ENCODE data around the gene PGA4. TPM values are rescaled to one million over a fixed set of nuclear protein-coding genes. Genes with fewer than 3 reads are reported as not detected.
"Not testable (repeated sequence)": the region's sequence is repeated elsewhere in the genome, so short reads cannot be mapped to it uniquely, and the experiment has no call there.

Gene PGA4
- total RNA-seq, 2 experiments from 2014 or later, result not detected

- H3K4me3 Mint-ChIP-seq, result no peak overlapping the region
- peaks cover 2% of the 10 kb centered on the region for H3K4me1 Mint-ChIP-seq (ENCODE audit: low read depth)
- H3K36me3 Mint-ChIP-seq (ENCODE audit: low read depth), result no peaks in the 10 kb centered on the region
- no peak for DNase-seq
- intact Hi-C loops (cut with micrococcal nuclease), result loop anchor here (10.0 kb wide), 1 partner anchor 195 kb away; no protein-coding TSS in a partner anchor
- H3K9me3 Mint-ChIP-seq, result no peaks in the 10 kb centered on the region
- CTCF ChIA-PET, result interaction anchor here (0.6 to 7.2 kb wide), 4 partner anchors 48 to 414 kb away, joined by 3 to 72 read pairs (median 3); no protein-coding TSS in a partner anchor
- H3K27ac Mint-ChIP-seq, result no peak overlapping the region
- no peaks in the 10 kb centered on the region for H3K27me3 Mint-ChIP-seq (ENCODE audit: low read depth)
These were observed 32.2 kb upstream of the PGA4 start for GRCh38 chr11:61189933-61190332.

DNA sequence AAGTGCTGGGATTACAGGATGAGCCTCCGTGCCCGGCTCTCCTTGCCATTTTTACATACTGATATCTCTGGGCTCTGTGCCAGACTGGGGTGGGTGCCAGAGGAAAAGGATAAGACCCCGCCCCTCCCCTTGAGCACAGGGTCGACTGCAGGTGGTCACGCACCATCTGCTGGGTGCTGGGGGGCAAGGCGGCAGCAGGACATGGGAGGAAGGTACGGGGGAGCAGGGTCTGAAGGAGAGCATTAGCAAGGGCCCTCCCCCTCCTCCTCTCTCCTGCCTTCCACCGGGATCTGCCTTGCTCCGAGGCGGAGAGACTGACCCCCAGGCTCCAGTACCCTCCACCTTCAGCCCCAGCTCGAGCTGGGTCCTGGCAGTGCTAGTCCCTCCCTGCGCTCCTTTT is 28.6 kb upstream of the PGA4 start:
- no peak overlapping the region for H3K27ac Mint-ChIP-seq
- H3K4me3 Mint-ChIP-seq, result no peak overlapping the region
- CTCF ChIA-PET, result interaction anchor here (0.6 kb wide), 1 partner anchor 142 kb away, joined by 3 read pairs; no protein-coding TSS in a partner anchor
- intact Hi-C loops (cut with micrococcal nuclease), result no loop called here
- H3K9me3 Mint-ChIP-seq, result peaks cover under 1% of the 10 kb centered on the region
- H3K4me1 Mint-ChIP-seq (ENCODE audit: low read depth), result no peaks in the 10 kb centered on the region
- H3K36me3 Mint-ChIP-seq (ENCODE audit: low read depth), result no peaks in the 10 kb centered on the region
- H3K27me3 Mint-ChIP-seq (ENCODE audit: low read depth), result no peaks in the 10 kb centered on the region
- DNase-seq, result no peak

DNA sequence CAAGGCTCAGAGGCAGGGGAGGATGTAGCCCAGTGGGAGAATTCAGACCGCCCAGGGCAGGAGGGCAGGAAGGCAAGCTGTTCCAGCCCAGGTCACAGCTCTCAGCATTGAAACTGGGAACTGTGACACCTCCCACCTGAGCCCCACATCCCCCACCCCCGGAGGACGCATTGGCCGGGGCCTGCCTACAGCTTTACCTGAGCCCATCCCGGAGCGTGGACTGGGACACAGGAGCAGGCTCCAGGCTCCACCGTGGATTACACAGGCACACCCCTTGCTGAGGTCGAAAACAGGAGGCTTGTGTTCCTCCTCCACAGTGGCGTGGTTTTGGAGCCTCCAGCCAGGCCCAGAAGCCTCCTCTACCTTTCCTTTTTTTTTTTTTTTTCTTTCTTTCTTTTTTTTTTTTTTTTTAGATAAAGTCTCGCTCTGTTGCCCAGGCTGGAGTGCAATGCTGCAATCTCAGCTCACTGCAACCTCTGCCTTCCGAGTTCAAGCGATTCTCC is 27.9 kb upstream of the PGA4 start:
- Mint-ChIP-seq H3K27me3 (ENCODE audit: low read depth) (no peaks in the 10 kb centered on the region), H3K9me3 (peaks cover 2% of the 10 kb centered on the region), H3K36me3 (ENCODE audit: low read depth) (no peaks in the 10 kb centered on the region), H3K27ac (no peak overlapping the region), H3K4me1 (ENCODE audit: low read depth) (no peaks in the 10 kb centered on the region), H3K4me3 (no peak overlapping the region)
- DNase-seq, result no peak
- intact Hi-C loops (cut with micrococcal nuclease), result no loop called here
- CTCF ChIA-PET, result no interaction called here

DNA sequence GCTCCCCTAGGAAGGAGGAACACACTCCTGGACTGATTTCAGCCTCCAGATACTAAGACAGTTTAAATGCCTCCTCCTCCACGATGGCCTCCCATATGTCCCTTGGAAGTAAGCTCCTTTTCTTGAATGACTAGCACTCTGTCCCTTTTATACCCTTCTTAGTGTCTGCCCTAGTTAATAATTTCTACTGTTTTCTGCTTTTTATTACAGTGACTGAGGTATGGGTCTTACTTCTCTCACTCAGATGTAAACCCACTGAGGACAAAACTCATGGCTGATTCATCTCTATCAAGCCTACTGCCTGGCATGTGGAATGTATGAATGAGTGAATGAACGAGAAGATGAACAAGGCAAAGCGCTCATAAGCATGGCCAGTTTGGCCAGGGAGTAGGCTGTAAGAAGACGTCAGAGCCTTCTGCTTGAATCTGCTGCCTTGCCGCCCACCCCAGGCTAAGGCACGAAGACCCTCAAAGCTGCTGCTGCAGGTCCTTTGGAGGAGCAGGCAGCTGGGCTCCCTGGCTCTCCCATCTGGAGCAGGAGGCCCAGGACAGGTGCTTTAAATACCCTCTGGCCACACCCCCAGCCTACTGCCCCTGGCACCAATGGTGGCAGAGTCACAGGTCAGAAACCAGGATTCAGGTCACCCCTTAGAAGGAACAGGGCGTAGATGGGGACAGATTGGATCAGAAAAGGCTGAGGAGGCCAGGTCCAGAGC is 27.0 kb upstream of the PGA4 start:
- peaks cover 2% of the 10 kb centered on the region for H3K9me3 Mint-ChIP-seq
- H3K27ac Mint-ChIP-seq, result no peak overlapping the region
- no peak overlapping the region for H3K4me3 Mint-ChIP-seq
- H3K36me3 Mint-ChIP-seq (ENCODE audit: low read depth), result no peaks in the 10 kb centered on the region
- no peaks in the 10 kb centered on the region for H3K4me1 Mint-ChIP-seq (ENCODE audit: low read depth)
- CTCF ChIA-PET, result interaction anchor here (1.1 to 2.1 kb wide), 2 partner anchors 9 to 296 kb away, joined by 3 to 7 read pairs; no protein-coding TSS in a partner anchor
- intact Hi-C loops (cut with micrococcal nuclease), result no loop called here
- no peaks in the 10 kb centered on the region for H3K27me3 Mint-ChIP-seq (ENCODE audit: low read depth)
- DNase-seq, result no peak

DNA sequence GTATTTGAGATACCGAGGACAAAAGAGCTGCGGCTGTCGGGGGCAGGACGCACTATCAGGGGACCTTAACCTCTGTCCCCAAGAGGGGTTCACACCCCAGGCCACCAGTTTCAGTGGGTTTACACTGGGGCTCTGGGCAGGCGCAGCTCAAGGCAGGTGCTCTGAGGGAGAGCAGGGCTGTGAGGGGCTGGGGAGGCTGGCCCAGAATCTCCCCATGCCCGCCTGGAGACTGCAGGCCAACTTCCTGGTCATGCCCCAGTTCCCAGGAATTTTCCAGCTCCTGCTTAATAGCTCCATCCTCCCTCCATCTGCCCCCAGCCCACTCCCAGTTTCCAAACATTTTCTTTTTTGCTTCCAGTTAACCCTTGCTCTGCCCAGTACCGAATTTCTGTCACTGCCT is 26.4 kb upstream of the PGA4 start:
- Mint-ChIP-seq H3K9me3 (peaks cover 2% of the 10 kb centered on the region), H3K36me3 (ENCODE audit: low read depth) (no peaks in the 10 kb centered on the region), H3K4me1 (ENCODE audit: low read depth) (no peaks in the 10 kb centered on the region), H3K4me3 (no peak overlapping the region), H3K27me3 (ENCODE audit: low read depth) (no peaks in the 10 kb centered on the region), H3K27ac (no peak overlapping the region)
- DNase-seq, result no peak
- CTCF ChIA-PET, result interaction anchor here (1.1 to 2.1 kb wide), 2 partner anchors 9 to 297 kb away, joined by 3 to 7 read pairs; no protein-coding TSS in a partner anchor
- intact Hi-C loops (cut with micrococcal nuclease), result no loop called here

DNA sequence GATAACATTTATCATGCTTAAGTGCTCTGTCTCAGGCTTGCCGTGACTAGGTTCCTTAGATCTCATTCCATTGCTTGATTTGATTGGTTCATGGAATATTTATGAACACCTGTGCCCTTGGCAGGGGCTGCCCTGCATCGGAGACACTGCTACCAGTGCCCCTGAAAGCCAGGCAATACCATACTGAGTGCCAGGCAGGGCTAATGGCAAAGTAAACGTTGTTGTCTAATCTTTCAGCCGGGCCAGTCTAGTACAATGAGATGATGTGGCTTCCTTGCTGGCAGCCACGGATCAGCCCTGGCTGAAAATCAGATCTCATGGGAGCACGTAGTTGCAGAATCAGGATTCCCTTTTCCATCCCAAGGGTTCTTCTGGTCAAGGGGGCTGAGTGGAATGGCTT is 23.8 kb upstream of the PGA4 start:
- DNase-seq, result no peak
- Mint-ChIP-seq H3K36me3 (ENCODE audit: low read depth) (no peaks in the 10 kb centered on the region), H3K4me1 (ENCODE audit: low read depth) (no peaks in the 10 kb centered on the region), H3K27ac (no peak overlapping the region), H3K27me3 (ENCODE audit: low read depth) (peaks cover 2% of the 10 kb centered on the region), H3K4me3 (no peak overlapping the region), H3K9me3 (peaks cover 2% of the 10 kb centered on the region)
- CTCF ChIA-PET, result no interaction called here
- intact Hi-C loops (cut with micrococcal nuclease), result no loop called here

GRCh38 chr11:61198948-61199523 is 23.1 kb upstream of the PGA4 start:
- H3K27ac Mint-ChIP-seq, result no peak overlapping the region
- CTCF ChIA-PET, result no interaction called here
- no peaks in the 10 kb centered on the region for H3K36me3 Mint-ChIP-seq (ENCODE audit: low read depth)
- peaks cover 2% of the 10 kb centered on the region for H3K9me3 Mint-ChIP-seq
- H3K4me3 Mint-ChIP-seq, result no peak overlapping the region
- peaks cover 2% of the 10 kb centered on the region for H3K27me3 Mint-ChIP-seq (ENCODE audit: low read depth)
- H3K4me1 Mint-ChIP-seq (ENCODE audit: low read depth), result no peaks in the 10 kb centered on the region
- DNase-seq, result no peak
- intact Hi-C loops (cut with micrococcal nuclease), result no loop called here

GRCh38 chr11:61201476-61201875 is 20.7 kb upstream of the PGA4 start:
- Mint-ChIP-seq H3K36me3 (ENCODE audit: low read depth) (no peaks in the 10 kb centered on the region), H3K27ac (no peak overlapping the region), H3K9me3 (peaks cover 2% of the 10 kb centered on the region), H3K4me3 (no peak overlapping the region), H3K4me1 (ENCODE audit: low read depth) (no peaks in the 10 kb centered on the region), H3K27me3 (ENCODE audit: low read depth) (peaks cover 2% of the 10 kb centered on the region)
- intact Hi-C loops (cut with micrococcal nuclease), result no loop called here
- DNase-seq, result no peak
- CTCF ChIA-PET, result interaction anchor here (0.6 to 1.0 kb wide), 3 partner anchors 16 to 370 kb away, joined by 3 read pairs; no protein-coding TSS in a partner anchor

DNA sequence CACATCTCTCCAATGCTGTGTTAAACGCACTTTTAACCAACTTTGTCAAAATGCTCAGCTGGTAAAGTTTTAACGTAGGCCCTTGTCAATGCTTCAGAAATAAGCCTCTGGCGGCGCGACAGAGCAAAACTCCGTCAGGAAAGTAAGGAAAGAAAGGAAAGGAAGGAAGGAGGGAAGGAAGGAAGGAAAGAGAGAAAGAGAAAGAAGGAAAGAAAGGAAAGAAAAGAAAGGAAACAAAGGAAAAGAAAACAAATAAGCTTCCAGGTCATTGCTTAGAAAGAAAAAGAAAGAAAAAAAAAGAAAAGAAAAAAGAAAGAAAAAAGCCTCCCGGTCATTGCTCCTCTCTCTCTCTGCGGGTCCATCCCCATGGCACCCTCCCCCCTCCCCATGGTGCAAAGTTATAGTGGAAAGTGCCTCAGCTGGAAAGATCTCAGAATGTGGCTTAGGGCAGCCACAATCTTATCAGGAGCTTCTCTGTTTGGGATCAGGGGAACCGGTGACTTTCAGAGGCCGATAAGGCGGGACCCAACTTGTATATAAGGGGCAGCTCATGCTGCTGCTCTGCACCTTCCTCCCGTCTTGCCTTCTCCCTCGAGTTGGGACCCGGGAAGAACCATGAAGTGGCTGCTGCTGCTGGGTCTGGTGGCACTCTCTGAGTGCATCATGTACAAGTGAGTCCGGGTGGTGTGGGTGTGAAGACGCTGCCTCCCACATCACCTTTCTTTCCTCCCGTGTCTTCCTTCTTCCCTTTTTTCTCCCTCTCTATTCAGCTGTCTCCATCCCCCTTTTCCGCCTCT is 19.0 kb upstream of the PGA4 start, which contains the start of gene PGA3:
Gene PGA3 (plus strand): TSS at position 566 of the 797 bp plus-strand sequence. CDS start 50 bp downstream, at position 616.
- intact Hi-C loops (cut with micrococcal nuclease); H3K27ac Mint-ChIP-seq: not testable (repeated sequence)
- CTCF ChIA-PET, result interaction anchor here (0.6 kb wide), 1 partner anchor 299 kb away, joined by 4 read pairs; no protein-coding TSS in a partner anchor

DNA sequence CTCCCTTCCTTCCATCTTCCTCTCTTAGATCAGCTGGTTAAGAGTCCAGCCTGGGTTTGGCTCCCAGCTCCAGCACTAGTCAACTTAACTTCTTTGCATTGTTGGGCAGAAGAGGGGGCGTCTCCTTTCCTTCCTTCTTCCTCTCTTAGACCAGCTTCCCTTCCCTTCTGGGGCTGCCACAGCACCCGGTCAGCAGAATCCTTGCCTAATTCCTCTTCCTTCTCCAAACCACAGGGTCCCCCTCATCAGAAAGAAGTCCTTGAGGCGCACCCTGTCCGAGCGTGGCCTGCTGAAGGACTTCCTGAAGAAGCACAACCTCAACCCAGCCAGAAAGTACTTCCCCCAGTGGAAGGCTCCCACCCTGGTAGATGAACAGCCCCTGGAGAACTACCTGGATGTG is 18.3 kb upstream of the PGA4 start:
- H3K36me3 Mint-ChIP-seq (ENCODE audit: low read depth); H3K27ac Mint-ChIP-seq; H3K27me3 Mint-ChIP-seq (ENCODE audit: low read depth); H3K4me3 Mint-ChIP-seq; CTCF ChIA-PET; H3K9me3 Mint-ChIP-seq; H3K4me1 Mint-ChIP-seq (ENCODE audit: low read depth); DNase-seq; intact Hi-C loops (cut with micrococcal nuclease): not testable (repeated sequence)

More for the DNA sequence above, 19.0 kb upstream of the PGA4 start, which contains the start of gene PGA3:
- not testable (repeated sequence) for H3K27me3 Mint-ChIP-seq (ENCODE audit: low read depth); DNase-seq; H3K4me1 Mint-ChIP-seq (ENCODE audit: low read depth); H3K4me3 Mint-ChIP-seq; H3K36me3 Mint-ChIP-seq (ENCODE audit: low read depth); H3K9me3 Mint-ChIP-seq

- CTCF ChIA-PET; H3K4me1 Mint-ChIP-seq (ENCODE audit: low read depth); H3K27ac Mint-ChIP-seq; intact Hi-C loops (cut with micrococcal nuclease); H3K9me3 Mint-ChIP-seq; DNase-seq; H3K27me3 Mint-ChIP-seq (ENCODE audit: low read depth); H3K4me3 Mint-ChIP-seq; H3K36me3 Mint-ChIP-seq (ENCODE audit: low read depth): not testable (repeated sequence)
These were observed 17.6 kb upstream of the PGA4 start for GRCh38 chr11:61204502-61205059.

Measured in activated naive CD4-positive, alpha-beta T cell treated with anti-CD3 and anti-CD28 coated beads for 36 hours (primary cell).